ENCODE data around the gene LANCL2.

DNA sequence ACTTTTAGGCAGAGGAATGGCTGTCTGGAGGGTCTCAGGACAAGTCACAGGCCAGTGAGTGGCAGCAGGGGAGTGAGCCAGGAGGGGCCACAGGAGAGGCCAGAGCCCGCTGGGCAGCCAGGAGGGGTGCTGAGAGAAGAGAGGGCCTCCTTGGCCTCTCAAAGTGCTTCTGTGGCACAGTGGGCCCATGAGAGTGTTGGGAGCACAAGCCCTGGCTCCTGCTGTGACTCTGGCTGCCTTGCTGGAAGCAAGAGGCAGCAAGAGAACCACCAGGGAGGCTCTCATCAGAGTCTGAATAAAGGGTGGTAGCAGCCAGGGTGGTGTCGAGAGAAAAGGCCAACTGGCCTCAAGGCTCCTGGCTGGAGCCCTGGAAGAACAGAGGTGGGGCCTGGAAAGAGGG, 116.0 kb downstream of the LANCL2 start:
- TF ChIP-seq CTCF (IDR thresholded peaks at IDR 0.05; ENCODE audit: borderline replicate concordance, extremely low read depth, low read length, poor library complexity, severe bottlenecking) (no peak), EZH2 (IDR thresholded peaks at IDR 0.05; ENCODE audit: borderline replicate concordance, low read depth, low read length, severe bottlenecking) (no peak)

Measured in DND-41 (cell line).